ENCODE measurements around the gene SETBP1. TPM values are rescaled to one million over a fixed set of nuclear protein-coding genes. Genes with fewer than 3 reads are reported as not detected.

Gene SETBP1
- total RNA-seq, 1 experiment from 2014 or later, result 4.0 TPM

DNA sequence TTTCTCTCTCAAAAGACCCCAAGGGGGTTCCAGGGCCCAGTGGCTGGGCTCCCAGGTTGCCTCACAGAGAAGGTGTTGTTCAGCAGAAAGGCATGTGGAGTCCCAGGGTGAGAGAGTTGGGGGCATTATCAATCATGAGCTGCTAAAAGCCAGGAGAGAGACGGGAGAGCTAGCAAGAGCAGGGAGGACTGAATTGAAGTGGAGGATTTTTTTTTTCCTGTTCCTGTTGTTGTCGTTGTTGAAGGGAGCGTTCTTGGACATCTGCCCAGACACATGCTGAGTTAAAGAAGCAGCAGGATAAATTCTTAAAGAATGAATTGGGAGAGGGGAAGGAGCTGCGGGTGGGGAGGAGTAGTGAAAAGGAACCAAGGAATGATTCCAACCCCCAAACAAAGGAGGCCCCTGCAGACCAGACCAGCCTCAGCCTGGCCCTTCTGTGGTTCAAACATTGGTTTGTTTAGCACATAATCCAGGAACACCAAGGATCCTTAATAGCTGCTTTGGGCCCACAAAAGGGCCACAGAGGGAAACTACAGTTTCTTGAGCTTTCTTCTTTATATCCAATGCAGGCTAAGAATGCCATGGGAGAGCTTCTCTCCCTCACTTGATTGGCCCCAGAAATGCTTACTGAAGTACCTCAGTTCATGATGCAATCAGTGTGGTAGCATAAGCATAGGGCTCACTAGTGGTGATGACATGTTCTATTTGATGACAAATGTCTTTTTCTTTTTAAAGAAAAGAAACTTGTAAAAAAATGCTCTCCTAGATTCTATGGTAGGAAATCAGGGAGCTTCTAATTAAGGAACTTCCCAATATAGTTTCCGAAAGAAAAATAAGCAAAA lies 146.0 kb downstream of the SETBP1 start:
- Histone ChIP-seq H3K9me3 (no peaks in the 10 kb centered on the region), H3K4me3 (ENCODE audit: low read depth, low read length) (no peak overlapping the region), H3K27me3 (replicated peaks; ENCODE audit: control insufficient read depth, insufficient read depth, low read length) (no peaks in the 10 kb centered on the region), H3K4me1 (no peaks in the 10 kb centered on the region), H3K36me3 (ENCODE audit: control insufficient read depth, insufficient read depth, low read length) (no peaks in the 10 kb centered on the region)
- BruUV-seq (replicated peaks), result no TSS peak
- no peak overlapping the region for H3K27ac Mint-ChIP-seq (ENCODE audit: unreplicated experiment)
- H3K4me3 Mint-ChIP-seq (ENCODE audit: unreplicated experiment), result no peak overlapping the region
- no peaks in the 10 kb centered on the region for H3K4me1 Mint-ChIP-seq (ENCODE audit: low read depth, unreplicated experiment)
- H3K36me3 Mint-ChIP-seq (ENCODE audit: insufficient read depth, unreplicated experiment), result no peaks in the 10 kb centered on the region
- TF ChIP-seq, protein P1, sequence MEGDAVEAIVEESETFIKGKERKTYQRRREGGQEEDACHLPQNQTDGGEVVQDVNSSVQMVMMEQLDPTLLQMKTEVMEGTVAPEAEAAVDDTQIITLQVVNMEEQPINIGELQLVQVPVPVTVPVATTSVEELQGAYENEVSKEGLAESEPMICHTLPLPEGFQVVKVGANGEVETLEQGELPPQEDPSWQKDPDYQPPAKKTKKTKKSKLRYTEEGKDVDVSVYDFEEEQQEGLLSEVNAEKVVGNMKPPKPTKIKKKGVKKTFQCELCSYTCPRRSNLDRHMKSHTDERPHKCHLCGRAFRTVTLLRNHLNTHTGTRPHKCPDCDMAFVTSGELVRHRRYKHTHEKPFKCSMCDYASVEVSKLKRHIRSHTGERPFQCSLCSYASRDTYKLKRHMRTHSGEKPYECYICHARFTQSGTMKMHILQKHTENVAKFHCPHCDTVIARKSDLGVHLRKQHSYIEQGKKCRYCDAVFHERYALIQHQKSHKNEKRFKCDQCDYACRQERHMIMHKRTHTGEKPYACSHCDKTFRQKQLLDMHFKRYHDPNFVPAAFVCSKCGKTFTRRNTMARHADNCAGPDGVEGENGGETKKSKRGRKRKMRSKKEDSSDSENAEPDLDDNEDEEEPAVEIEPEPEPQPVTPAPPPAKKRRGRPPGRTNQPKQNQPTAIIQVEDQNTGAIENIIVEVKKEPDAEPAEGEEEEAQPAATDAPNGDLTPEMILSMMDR (IDR thresholded peaks at IDR 0.05; ENCODE audit: insufficient read depth in 1 of 2, low read depth in 1 of 2, low read length in 1 of 2, severe bottlenecking in 1 of 2, unreplicated experiment in 1 of 2), result no peak
- no peaks in the 10 kb centered on the region for H3K9me3 Mint-ChIP-seq (ENCODE audit: unreplicated experiment)
- no peak for DNase-seq
- no peaks in the 10 kb centered on the region for H3K27me3 Mint-ChIP-seq (ENCODE audit: insufficient read depth, unreplicated experiment)
- ChIA-PET POLR2A (no interaction called here), CTCF (no interaction called here)
- intact Hi-C loops (cut with micrococcal nuclease; ENCODE audit: unreplicated experiment), result no loop called here

DNA sequence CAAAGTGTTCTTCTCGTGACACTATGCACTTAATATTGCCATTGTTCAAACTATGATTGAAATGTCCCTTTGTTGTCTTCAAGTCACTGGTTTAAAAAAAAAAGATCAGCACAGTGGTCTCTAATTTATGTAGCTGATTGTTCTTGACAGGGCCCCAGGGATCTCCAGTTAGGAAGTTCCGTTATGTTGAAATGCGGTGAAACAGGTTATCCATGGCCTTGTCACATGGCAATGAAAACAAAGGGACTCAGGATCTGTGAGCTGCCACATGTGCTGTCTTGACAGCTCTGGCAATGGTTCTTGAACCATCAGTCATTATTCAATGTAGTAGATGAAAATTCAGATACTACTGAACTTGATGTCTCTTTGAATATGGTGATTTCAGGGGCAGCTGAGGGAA lies 147.4 kb downstream of the SETBP1 start:
- POLR2A ChIA-PET, result no interaction called here
- no peaks in the 10 kb centered on the region for H3K36me3 Mint-ChIP-seq (ENCODE audit: insufficient read depth, unreplicated experiment)
- H3K27ac Mint-ChIP-seq (ENCODE audit: unreplicated experiment), result no peak overlapping the region
- CTCF ChIA-PET, result no interaction called here
- H3K4me1 Mint-ChIP-seq (ENCODE audit: low read depth, unreplicated experiment), result no peaks in the 10 kb centered on the region
- Histone ChIP-seq H3K4me1 (no peaks in the 10 kb centered on the region), H3K9me3 (no peaks in the 10 kb centered on the region), H3K36me3 (ENCODE audit: control insufficient read depth, insufficient read depth, low read length) (no peaks in the 10 kb centered on the region), H3K27me3 (replicated peaks; ENCODE audit: control insufficient read depth, insufficient read depth, low read length) (no peaks in the 10 kb centered on the region), H3K4me3 (ENCODE audit: low read depth, low read length) (no peak overlapping the region)
- no peak for DNase-seq
- no TSS peak for BruUV-seq (replicated peaks)
- intact Hi-C loops (cut with micrococcal nuclease; ENCODE audit: unreplicated experiment), result no loop called here
- no peak overlapping the region for H3K4me3 Mint-ChIP-seq (ENCODE audit: unreplicated experiment)
- TF ChIP-seq, protein P1 (IDR thresholded peaks at IDR 0.05; ENCODE audit: insufficient read depth in 1 of 2, low read depth in 1 of 2, low read length in 1 of 2, severe bottlenecking in 1 of 2, unreplicated experiment in 1 of 2), result no peak
- no peaks in the 10 kb centered on the region for H3K27me3 Mint-ChIP-seq (ENCODE audit: insufficient read depth, unreplicated experiment)
- no peaks in the 10 kb centered on the region for H3K9me3 Mint-ChIP-seq (ENCODE audit: unreplicated experiment)

DNA sequence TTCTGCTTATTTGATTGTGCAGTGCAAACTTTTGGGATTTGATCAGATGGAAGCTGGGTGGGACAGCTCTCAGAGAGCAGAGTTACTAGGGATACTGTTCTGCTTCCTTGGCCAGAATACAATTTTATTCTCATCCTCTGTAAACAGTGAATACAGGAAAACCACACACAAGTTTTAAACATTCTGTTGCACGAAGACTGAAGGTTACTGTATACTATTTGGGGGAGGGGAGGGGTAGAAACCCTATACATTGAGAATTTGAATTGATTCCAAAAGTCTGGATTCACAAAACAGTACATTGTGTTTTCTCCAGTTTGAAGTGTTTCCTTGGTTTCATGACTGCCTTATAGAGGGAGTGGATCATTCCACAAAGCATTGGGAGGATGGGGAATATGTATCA lies 149.9 kb downstream of the SETBP1 start:
- Mint-ChIP-seq H3K4me3 (ENCODE audit: unreplicated experiment) (no peak overlapping the region), H3K4me1 (ENCODE audit: low read depth, unreplicated experiment) (peaks cover 10% of the 10 kb centered on the region), H3K27me3 (ENCODE audit: insufficient read depth, unreplicated experiment) (no peaks in the 10 kb centered on the region), H3K36me3 (ENCODE audit: insufficient read depth, unreplicated experiment) (no peaks in the 10 kb centered on the region), H3K27ac (ENCODE audit: unreplicated experiment) (no peak overlapping the region), H3K9me3 (ENCODE audit: unreplicated experiment) (no peaks in the 10 kb centered on the region)
- H3K27me3 ChIP-seq (replicated peaks; ENCODE audit: control insufficient read depth, insufficient read depth, low read length), result no peaks in the 10 kb centered on the region
- BruUV-seq (replicated peaks), result no TSS peak
- H3K4me1 ChIP-seq, result no peaks in the 10 kb centered on the region
- ChIA-PET CTCF (no interaction called here), POLR2A (no interaction called here)
- intact Hi-C loops (cut with micrococcal nuclease; ENCODE audit: unreplicated experiment), result no loop called here
- H3K36me3 ChIP-seq (ENCODE audit: control insufficient read depth, insufficient read depth, low read length), result no peaks in the 10 kb centered on the region
- TF ChIP-seq, protein P1 (IDR thresholded peaks at IDR 0.05; ENCODE audit: insufficient read depth in 1 of 2, low read depth in 1 of 2, low read length in 1 of 2, severe bottlenecking in 1 of 2, unreplicated experiment in 1 of 2), result no peak
- no peak for DNase-seq
- no peak overlapping the region for H3K4me3 ChIP-seq (ENCODE audit: low read depth, low read length)
- no peaks in the 10 kb centered on the region for H3K9me3 ChIP-seq
